Fibroblast of the aortic adventitia (primary cell): Measurements from ENCODE around the gene ZC3H12A. TPM values are rescaled to one million over a fixed set of nuclear protein-coding genes. Genes with fewer than 3 reads are reported as not detected.

Experiments used
- DNase-seq: peaks from one replicate; pipeline ENCODE4 v3.0.0-alpha.2; 2010; ENCODE audit warnings: low read depth
- H3K4me3 ChIP-seq: 2 replicates; pipeline ENCODE4 v1.5.1; 2011; ENCODE audit warnings: low read depth, mild to moderate bottlenecking, control low read depth, low read length, moderate library complexity
- total RNA-seq: library from RNA; depleted of rRNA; stranded (reverse); fragments of >200 nt; gene quantifications from 2 replicates; pipeline ENCODE4 v1.2.3, GENCODE V29; 2012; ENCODE audit warnings: low replicate concordance
- TF ChIP-seq, protein P1 (sequence below): IDR thresholded peaks from 2 replicates; pipeline ENCODE4 v1.5.1; 2011; ENCODE audit warnings: mild to moderate bottlenecking, low read length, control low read depth, inconsistent platforms; ENCODE audit not compliant: insufficient read depth

ZC3H12A gene
- total RNA-seq, 1 donor: 5.3 TPM

DNA sequence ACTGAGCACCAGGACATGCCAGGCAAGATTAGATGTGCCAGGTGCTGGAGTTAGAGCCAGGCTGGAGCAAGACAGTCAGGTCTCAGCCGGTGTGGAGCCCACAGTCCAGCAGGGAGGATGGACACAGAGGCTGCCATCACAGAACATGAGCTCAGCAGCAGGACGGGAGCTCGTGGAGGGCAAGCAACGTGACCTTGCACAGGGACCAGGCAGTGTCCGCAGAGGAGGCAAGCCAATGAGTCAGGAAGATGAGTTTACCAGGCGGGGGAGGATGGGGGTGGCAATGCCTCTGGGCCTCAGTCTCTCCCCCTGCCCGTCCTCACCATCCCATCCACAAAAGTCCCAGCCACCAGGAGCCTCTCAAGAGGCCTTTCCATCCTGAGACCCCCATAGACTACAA lies 20.7 kb upstream of the ZC3H12A start:
- no peak overlapping the region for H3K4me3 ChIP-seq
- TF ChIP-seq, protein P1, sequence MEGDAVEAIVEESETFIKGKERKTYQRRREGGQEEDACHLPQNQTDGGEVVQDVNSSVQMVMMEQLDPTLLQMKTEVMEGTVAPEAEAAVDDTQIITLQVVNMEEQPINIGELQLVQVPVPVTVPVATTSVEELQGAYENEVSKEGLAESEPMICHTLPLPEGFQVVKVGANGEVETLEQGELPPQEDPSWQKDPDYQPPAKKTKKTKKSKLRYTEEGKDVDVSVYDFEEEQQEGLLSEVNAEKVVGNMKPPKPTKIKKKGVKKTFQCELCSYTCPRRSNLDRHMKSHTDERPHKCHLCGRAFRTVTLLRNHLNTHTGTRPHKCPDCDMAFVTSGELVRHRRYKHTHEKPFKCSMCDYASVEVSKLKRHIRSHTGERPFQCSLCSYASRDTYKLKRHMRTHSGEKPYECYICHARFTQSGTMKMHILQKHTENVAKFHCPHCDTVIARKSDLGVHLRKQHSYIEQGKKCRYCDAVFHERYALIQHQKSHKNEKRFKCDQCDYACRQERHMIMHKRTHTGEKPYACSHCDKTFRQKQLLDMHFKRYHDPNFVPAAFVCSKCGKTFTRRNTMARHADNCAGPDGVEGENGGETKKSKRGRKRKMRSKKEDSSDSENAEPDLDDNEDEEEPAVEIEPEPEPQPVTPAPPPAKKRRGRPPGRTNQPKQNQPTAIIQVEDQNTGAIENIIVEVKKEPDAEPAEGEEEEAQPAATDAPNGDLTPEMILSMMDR: no peak
- no peak for DNase-seq

DNA sequence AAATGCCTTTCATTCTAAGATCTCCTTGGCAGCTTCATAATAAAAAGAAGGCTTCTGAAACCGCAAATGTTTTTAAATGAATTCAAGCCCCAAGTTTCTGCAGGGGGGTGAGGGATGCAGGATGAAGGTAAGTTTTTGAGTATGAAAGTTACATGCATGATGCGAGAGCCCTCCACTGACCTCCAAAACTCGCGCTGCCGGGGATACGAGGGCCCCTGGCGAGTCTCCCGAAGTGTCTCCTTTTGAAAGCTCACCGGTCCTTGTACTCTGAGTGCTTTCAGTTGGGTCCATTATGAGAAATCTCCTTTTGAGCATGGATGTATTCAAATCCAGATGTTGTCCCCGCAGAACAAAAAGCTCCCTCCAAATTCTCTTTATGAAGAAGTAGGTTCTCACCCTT lies 18.9 kb upstream of the ZC3H12A start:
- no peak overlapping the region for H3K4me3 ChIP-seq
- TF ChIP-seq, protein P1: no peak
- no peak for DNase-seq

DNA sequence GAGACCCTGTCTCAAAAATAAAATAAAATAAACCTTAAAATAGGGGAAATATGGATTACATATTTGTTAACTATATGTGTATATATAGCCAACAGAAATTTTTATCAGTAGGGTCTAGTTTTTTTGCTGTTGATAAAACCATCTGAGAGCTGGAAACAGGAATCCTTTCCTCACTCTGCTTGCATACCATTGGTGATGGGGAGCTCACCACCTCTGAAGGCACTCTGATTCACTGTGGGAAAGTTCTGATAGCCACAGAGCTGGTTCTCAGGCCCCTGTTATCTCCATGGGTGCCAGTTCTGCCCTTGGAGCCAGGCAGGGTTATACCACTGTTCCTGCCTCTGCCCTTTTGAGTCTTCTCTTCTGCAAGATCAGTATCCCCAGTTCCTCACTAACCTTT lies 17.8 kb upstream of the ZC3H12A start:
- TF ChIP-seq, protein P1: no peak
- DNase-seq: no peak
- H3K4me3 ChIP-seq: no peak overlapping the region

DNA sequence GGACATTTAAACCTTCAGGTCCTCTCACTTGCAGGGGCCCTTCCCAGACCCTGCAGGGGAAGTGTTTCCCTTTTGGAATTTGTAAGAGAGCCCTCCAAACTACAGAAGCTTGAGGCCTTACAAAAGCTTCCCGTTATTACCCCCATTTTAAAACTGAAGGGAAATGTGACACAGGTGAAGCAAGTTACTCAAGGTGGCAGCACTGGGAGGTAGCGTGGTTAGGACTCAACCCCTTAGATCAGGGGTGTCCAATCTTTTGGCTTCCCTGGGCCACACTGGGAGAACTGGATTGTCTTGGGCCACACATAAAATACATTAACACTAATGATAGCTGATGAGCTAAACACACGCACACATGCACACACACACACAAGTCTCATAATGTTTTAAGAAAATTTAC lies 15.8 kb upstream of the ZC3H12A start:
- TF ChIP-seq, protein P1: no peak
- no peak for DNase-seq

DNA sequence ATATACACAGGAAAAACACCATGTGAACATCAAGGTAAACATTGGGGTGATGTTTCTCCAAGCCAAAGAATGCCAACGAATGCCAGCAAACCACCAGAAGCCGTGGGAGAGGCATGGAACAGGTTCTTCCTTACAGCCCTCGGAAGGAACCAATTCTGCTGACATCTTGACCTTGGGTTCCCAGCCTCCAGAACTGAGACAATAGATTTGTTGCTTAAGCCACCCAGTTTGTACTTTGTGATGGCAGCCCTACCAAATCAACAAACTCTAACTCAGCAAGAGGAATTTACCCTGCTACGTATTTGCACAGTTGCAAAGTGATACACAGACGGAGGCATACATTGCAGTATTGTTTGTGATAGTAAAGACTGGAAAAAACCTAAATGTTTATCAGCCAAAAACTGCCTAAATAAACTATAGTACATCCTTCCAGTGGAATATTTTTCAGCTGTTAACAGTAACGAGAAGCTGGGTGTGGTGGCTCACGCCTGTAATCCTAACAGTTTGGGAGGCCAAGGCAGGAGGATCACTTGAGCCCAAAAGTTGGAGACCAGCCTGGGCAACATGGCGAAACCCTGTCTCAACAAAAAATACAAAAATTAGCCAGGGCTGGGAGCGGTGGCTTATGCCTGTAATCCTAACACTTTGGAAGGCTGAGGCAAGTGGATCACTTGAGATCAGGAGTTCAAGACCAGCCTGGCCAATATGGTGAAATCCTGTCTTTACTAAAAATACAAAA lies 12.5 kb upstream of the ZC3H12A start:
- TF ChIP-seq, protein P1: no peak
- DNase-seq: no peak
- no peak overlapping the region for H3K4me3 ChIP-seq

More for the DNA sequence above, 15.8 kb upstream of the ZC3H12A start:
- no peak overlapping the region for H3K4me3 ChIP-seq

DNA sequence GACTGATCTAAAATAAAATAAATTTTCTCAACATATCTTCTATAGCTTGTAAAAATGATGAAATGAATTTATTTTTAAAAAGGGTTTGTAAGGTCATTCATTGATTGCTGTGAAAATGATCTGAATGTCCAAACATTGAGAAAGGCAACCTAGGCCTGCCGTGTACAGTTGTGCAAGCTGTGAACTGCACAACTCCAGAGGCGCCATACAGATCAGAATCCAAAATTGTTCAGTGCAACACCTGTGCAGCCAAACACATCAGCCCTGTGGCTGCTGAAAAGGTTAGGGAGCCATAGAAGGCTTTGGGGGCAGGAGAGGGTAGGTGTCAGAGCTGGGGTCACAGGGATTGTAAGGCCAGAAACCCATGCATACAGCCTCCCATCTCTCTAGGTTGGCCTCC lies 9.9 kb upstream of the ZC3H12A start:
- TF ChIP-seq, protein P1: no peak
- no peak for DNase-seq
- no peak overlapping the region for H3K4me3 ChIP-seq
